GM12801 (cell line): Measurements from ENCODE around the gene CEBPB.

ENCODE experiments used
- TF ChIP-seq, protein P1 (sequence below): IDR thresholded peaks from one replicate; pipeline ENCODE4 v1.5.1; 2011; ENCODE audit warnings: control low read depth; ENCODE audit not compliant: insufficient read length; ENCODE audit errors: extremely low read depth

The CEBPB gene

GRCh38 chr20:50215926-50216325 is 25.3 kb downstream of the CEBPB start:
- TF ChIP-seq, protein P1, sequence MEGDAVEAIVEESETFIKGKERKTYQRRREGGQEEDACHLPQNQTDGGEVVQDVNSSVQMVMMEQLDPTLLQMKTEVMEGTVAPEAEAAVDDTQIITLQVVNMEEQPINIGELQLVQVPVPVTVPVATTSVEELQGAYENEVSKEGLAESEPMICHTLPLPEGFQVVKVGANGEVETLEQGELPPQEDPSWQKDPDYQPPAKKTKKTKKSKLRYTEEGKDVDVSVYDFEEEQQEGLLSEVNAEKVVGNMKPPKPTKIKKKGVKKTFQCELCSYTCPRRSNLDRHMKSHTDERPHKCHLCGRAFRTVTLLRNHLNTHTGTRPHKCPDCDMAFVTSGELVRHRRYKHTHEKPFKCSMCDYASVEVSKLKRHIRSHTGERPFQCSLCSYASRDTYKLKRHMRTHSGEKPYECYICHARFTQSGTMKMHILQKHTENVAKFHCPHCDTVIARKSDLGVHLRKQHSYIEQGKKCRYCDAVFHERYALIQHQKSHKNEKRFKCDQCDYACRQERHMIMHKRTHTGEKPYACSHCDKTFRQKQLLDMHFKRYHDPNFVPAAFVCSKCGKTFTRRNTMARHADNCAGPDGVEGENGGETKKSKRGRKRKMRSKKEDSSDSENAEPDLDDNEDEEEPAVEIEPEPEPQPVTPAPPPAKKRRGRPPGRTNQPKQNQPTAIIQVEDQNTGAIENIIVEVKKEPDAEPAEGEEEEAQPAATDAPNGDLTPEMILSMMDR, result no peak

GRCh38 chr20:50216543-50217206 is 26.0 kb downstream of the CEBPB start:
- TF ChIP-seq, protein P1, result no peak

- TF ChIP-seq, protein P1, result no peak
These were observed 26.7 kb downstream of the CEBPB start for GRCh38 chr20:50217207-50217949.

DNA sequence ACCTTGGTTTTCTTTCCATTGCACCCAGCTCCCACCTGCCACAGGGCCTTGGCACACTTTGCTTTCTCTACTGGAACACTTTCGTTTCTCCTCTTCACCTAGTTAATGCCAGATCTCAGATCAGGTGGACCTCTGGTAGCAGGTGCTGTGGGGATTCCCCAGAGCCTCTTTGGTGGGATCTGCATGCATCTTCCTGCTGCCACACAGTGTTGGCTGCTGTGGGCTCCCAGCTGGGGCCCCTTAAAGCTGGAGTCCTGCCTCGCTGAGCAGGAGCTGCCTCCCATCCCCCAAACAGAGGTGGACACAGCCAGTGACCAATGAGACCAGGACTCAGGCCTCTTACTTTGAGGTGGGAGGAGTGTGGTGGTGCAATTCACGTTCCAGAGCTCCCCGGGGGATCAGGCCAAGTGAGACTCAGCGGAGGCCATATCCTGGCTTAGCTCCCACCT is 28.4 kb downstream of the CEBPB start:
- TF ChIP-seq, protein P1, result no peak

DNA sequence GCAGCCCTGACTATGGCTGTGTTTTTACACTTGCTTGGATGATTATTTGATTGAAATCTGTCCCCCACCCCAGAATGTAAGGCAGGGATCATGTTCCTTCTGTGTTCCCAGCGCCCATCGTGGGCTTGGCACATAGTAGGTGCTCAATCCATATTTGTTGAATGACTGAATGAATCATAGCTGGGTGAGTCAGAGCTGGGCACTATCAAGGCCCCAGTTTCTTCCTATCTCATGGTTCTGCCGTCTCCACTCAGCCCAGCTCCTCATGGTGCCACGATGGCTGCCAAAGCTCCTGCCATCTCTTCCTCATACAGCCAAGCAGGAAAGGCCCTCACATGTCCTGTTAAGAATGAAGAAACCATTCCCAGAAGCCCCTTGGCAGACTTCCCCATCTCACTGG is 29.0 kb downstream of the CEBPB start:
- TF ChIP-seq, protein P1, result no peak

DNA sequence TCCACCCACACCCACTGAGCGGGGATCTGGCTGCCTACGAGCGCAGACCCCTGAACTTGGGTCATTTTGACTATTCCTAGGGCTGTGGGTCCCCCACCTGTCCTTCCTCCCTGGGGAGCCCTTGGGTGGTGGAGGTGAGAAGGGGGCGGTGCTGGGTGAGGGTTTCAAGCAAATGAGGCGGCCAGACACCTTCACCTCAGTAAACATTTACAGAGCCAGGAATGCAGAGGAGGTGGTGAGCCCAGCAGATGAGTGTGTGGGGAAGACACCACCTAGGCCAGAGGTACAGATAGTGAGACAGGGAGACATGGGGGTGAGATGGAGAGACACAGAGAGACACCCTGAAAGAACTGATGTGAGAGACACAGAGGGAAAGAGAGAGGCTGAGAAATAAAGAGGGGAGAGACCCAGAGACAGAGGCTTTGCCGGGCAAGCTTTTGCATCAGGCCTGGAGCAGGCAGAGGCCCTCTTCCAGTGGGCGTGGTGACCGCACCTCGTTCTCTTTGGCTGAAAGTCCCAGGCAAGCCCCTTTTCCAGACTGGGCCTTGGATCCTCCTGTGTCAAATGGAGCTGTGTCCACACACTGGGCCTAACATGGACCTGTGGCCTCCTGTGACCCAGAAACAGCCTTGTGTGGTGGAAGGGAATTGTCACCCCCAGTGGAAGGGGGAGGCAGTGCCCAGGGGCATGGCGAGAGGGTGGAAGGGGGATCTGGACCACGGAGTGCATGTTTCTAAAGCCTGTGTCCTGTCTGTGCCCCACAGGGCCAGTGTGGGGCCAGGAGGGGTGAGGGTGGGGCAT is 29.7 kb downstream of the CEBPB start:
- TF ChIP-seq, protein P1, result no peak

DNA sequence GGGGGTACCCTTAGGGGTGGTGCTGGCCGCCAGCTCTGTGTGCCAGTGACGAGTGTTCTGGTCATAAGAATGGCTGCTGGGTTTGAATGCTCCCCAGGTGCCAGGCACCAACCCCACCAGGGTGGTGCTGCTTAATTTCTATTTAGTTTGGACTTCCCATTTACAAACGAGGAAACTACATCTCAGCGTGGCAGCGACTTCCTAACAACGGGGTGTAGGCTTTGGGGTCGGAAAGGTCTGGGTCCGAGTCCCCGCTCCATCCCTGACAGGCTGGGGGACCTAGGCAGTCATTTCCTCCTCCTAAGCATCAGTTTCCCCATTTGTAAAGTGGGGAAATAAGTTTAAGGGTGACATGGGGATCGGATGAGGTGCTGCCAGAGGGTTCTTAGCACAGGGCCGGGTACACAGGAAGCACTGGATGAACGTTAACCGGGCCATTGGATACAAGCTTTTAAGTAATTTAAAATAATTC is 30.3 kb downstream of the CEBPB start:
- TF ChIP-seq, protein P1, result no peak
